Measurements from ENCODE around the gene CACNA2D3.

CACNA2D3 gene

GRCh38 chr3:54713031-54713430 lies 590.7 kb downstream of the CACNA2D3 start:
- DNase-seq = no peak

- no peak for DNase-seq
Measured at GRCh38 chr3:54713455-54713854, 591.1 kb downstream of the CACNA2D3 start.

- DNase-seq = no peak
Measured at GRCh38 chr3:54714035-54714434, 591.7 kb downstream of the CACNA2D3 start.

- no peak for DNase-seq
Measured at GRCh38 chr3:54717506-54717905, 595.2 kb downstream of the CACNA2D3 start.

- no peak for DNase-seq
Measured at GRCh38 chr3:54719914-54720313, 597.6 kb downstream of the CACNA2D3 start.

- no peak for DNase-seq
Measured at GRCh38 chr3:54720604-54721003, 598.3 kb downstream of the CACNA2D3 start.

- DNase-seq = no peak
Measured at GRCh38 chr3:54731732-54732445, 609.5 kb downstream of the CACNA2D3 start.

GRCh38 chr3:54733106-54734006 lies 611.0 kb downstream of the CACNA2D3 start:
- no peak for DNase-seq

- DNase-seq = no peak
Measured at GRCh38 chr3:54736459-54736858, 614.1 kb downstream of the CACNA2D3 start.

GRCh38 chr3:54743755-54744154 lies 621.4 kb downstream of the CACNA2D3 start:
- no peak for DNase-seq

- no peak for DNase-seq
Measured at GRCh38 chr3:54744291-54744690, 621.9 kb downstream of the CACNA2D3 start.

- no peak for DNase-seq
Measured at GRCh38 chr3:54745843-54746242, 623.5 kb downstream of the CACNA2D3 start.

GRCh38 chr3:54746722-54747121 lies 624.4 kb downstream of the CACNA2D3 start:
- no peak for DNase-seq

- no peak for DNase-seq
Measured at GRCh38 chr3:54755756-54756155, 633.4 kb downstream of the CACNA2D3 start.

GRCh38 chr3:54756330-54756731 lies 634.0 kb downstream of the CACNA2D3 start:
- DNase-seq = no peak

GRCh38 chr3:54758461-54758860 lies 636.1 kb downstream of the CACNA2D3 start:
- DNase-seq = no peak

- DNase-seq = no peak
Measured at GRCh38 chr3:54759166-54759565, 636.8 kb downstream of the CACNA2D3 start.

GRCh38 chr3:54760201-54760600 lies 637.8 kb downstream of the CACNA2D3 start:
- DNase-seq = no peak

- no peak for DNase-seq
Measured at GRCh38 chr3:54761637-54762036, 639.3 kb downstream of the CACNA2D3 start.

- no peak for DNase-seq
Measured at GRCh38 chr3:54764911-54765310, 642.6 kb downstream of the CACNA2D3 start.

GRCh38 chr3:54771050-54771449 lies 648.7 kb downstream of the CACNA2D3 start:
- DNase-seq = no peak

- no peak for DNase-seq
Measured at GRCh38 chr3:54772051-54772450, 649.7 kb downstream of the CACNA2D3 start.

- no peak for DNase-seq
Measured at GRCh38 chr3:54772746-54773145, 650.4 kb downstream of the CACNA2D3 start.

- DNase-seq = no peak
Measured at GRCh38 chr3:54773271-54773670, 650.9 kb downstream of the CACNA2D3 start.
